Common myeloid progenitor, CD34-positive (primary cell): ENCODE measurements around the gene WDR86.

Experiments used
- CTCF ChIA-PET: fragments of 350-600 bp; sonication (Branson Sonifier 250); formaldehyde crosslinking; loops from one replicate; lab custom pipeline; 2021; ENCODE audit warnings: antibody characterized with exemption; lab: Charles Lee
- POLR2A ChIA-PET: fragments of 350-600 bp; sonication (Branson Sonifier 250); formaldehyde crosslinking; loops from one replicate; lab custom pipeline; 2021; ENCODE audit warnings: antibody characterized with exemption; lab: Charles Lee
- DNase-seq, 3 donors: peaks; one replicate each; pipeline versions ENCODE4 v3.0.0 to v3.0.0-alpha.2; 2013
- H3K27ac ChIP-seq, 2 experiments: 1 replicate in 1 of 2; 2 replicates in 1 of 2; pipeline ENCODE4 v1.7.0; 2013; ENCODE audit warnings: inconsistent platforms in 2 of 2, low read length in 2 of 2, mild to moderate bottlenecking in 2 of 2, low read depth in 1 of 2, moderate library complexity in 1 of 2; ENCODE audit not compliant: severe bottlenecking in 2 of 2, insufficient read depth in 1 of 2, poor library complexity in 1 of 2
- H3K27me3 ChIP-seq, 5 experiments: replicated peaks in 2 of 5; 1 replicate in 3 of 5; 2 replicates in 2 of 5; pipeline versions ENCODE4 v1.6.1 to v1.7.0; 2013; ENCODE audit warnings: low read length in 4 of 5, mild to moderate bottlenecking in 2 of 5, moderate library complexity in 2 of 5, inconsistent platforms in 1 of 5; ENCODE audit not compliant: insufficient read depth in 5 of 5, control insufficient read depth in 4 of 5
- H3K36me3 ChIP-seq, 4 experiments: 1 replicate in 2 of 4; 2 replicates in 2 of 4; pipeline versions ENCODE4 v1.6.1 to v1.7.0; 2013; ENCODE audit warnings: low read length in 3 of 4, control low read depth in 1 of 4, mild to moderate bottlenecking in 1 of 4; ENCODE audit not compliant: control insufficient read depth in 4 of 4, insufficient read depth in 4 of 4
- H3K4me1 ChIP-seq, 4 experiments: 1 replicate in 3 of 4; 2 replicates in 1 of 4; pipeline versions ENCODE4 v1.6.1 to v1.7.1; 2013; ENCODE audit warnings: low read length in 3 of 4, mild to moderate bottlenecking in 3 of 4, control low read depth in 1 of 4, inconsistent platforms in 1 of 4, moderate library complexity in 1 of 4; ENCODE audit not compliant: control insufficient read depth in 4 of 4, insufficient read depth in 4 of 4; ENCODE audit errors: control extremely low read depth in 1 of 4
- H3K4me3 ChIP-seq, 7 experiments: 1 replicate in 4 of 7; 2 replicates in 3 of 7; pipeline versions ENCODE4 v1.5.1 to v1.7.0; 2013; ENCODE audit warnings: mild to moderate bottlenecking in 7 of 7, low read length in 6 of 7, moderate library complexity in 6 of 7, inconsistent platforms in 2 of 7, low read depth in 2 of 7, control low read depth in 1 of 7; ENCODE audit not compliant: insufficient read depth in 4 of 7, control insufficient read depth in 1 of 7; ENCODE audit errors: extremely low read depth in 1 of 7
- H3K9me3 ChIP-seq, 5 experiments: 1 replicate in 4 of 5; 2 replicates in 1 of 5; pipeline versions ENCODE4 v1.6.1 to v1.7.1; 2013; ENCODE audit warnings: low read length in 4 of 5, mild to moderate bottlenecking in 2 of 5, inconsistent platforms in 1 of 5, low read depth in 1 of 5, moderate library complexity in 1 of 5; ENCODE audit not compliant: control insufficient read depth in 4 of 5, insufficient read depth in 2 of 5; ENCODE audit errors: control extremely low read depth in 1 of 5
- WGBS: methylation state at CpG from one replicate; pipeline ENCODE4 v1.1.5; 2013; ENCODE audit not compliant: insufficient coverage; 5-methylcytosine and 5-hydroxymethylcytosine counted together

The WDR86 gene

GRCh38 chr7:151379534-151380198 lies 30.2 kb downstream of the WDR86 start:
- Histone ChIP-seq H3K4me3 (no peak overlapping the region), H3K27me3 (peaks cover 0 to 43% (median 15%) of the 10 kb centered on the region in 5 experiments), H3K4me1 (peaks cover 0 to 21% (median 18%) of the 10 kb centered on the region in 4 experiments), H3K36me3 (peaks cover 5 to 40% (median 28%) of the 10 kb centered on the region in 4 experiments), H3K27ac (no peak overlapping the region), H3K9me3 (peaks cover 0 to 4% (median 1%) of the 10 kb centered on the region in 5 experiments)
- CTCF ChIA-PET = interaction anchor here (2.4 to 3.2 kb wide), 2 partner anchors 12 to 69 kb away, joined by 10 to 17 read pairs; no protein-coding TSS in a partner anchor
- POLR2A ChIA-PET = no interaction called here
- no peak for DNase-seq
- 96% methylated on average over 24 of the region's 25 CpGs for WGBS

DNA sequence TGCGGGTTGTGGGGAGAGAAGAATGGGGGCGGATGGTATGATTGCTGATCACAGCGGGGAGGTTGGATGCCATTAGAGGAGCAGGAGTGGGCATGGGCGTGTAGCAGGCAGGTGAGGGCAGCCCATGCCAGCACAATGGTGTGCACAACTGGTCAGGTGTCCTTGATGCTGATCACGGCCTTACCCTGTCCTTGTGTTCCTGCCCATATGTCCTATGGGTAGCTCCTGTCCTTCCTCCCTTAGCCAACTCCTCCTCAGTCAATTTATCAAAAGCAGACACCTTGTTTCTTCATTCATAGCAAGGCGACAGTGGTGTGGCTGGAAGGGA lies 30.7 kb downstream of the WDR86 start:
- POLR2A ChIA-PET = no interaction called here
- WGBS = 88% methylated on average over 5 of the region's 6 CpGs
- H3K27ac ChIP-seq = no peak overlapping the region
- CTCF ChIA-PET = interaction anchor here (2.4 to 3.2 kb wide), 2 partner anchors 11 to 69 kb away, joined by 10 to 17 read pairs; no protein-coding TSS in a partner anchor
- H3K9me3 ChIP-seq = peaks cover 0 to 2% (median 0%) of the 10 kb centered on the region in 5 experiments
- peaks cover 5 to 45% (median 33%) of the 10 kb centered on the region in 4 experiments for H3K36me3 ChIP-seq
- H3K27me3 ChIP-seq = peaks cover 0 to 38% (median 13%) of the 10 kb centered on the region in 5 experiments
- no peak for DNase-seq
- no peak overlapping the region for H3K4me3 ChIP-seq
- peaks cover 0 to 21% (median 18%) of the 10 kb centered on the region in 4 experiments for H3K4me1 ChIP-seq

GRCh38 chr7:151378496-151379192 lies 31.2 kb downstream of the WDR86 start:
- H3K9me3 ChIP-seq = no peaks in the 10 kb centered on the region
- no peak overlapping the region for H3K4me3 ChIP-seq
- H3K27ac ChIP-seq = no peak overlapping the region
- ChIA-PET POLR2A (no interaction called here), CTCF (interaction anchor here (0.7 to 17.1 kb wide), 5 partner anchors 10 to 70 kb away, joined by 3 to 280 read pairs (median 10); partner anchors contain the start of gene CRYGN)
- peaks cover 0 to 21% (median 18%) of the 10 kb centered on the region in 4 experiments for H3K4me1 ChIP-seq
- peaks cover 0 to 33% (median 10%) of the 10 kb centered on the region in 5 experiments for H3K27me3 ChIP-seq
- H3K36me3 ChIP-seq = peaks cover 7 to 50% (median 38%) of the 10 kb centered on the region in 4 experiments
- 92% methylated on average over 17 of the region's 17 CpGs for WGBS
- no peak for DNase-seq

DNA sequence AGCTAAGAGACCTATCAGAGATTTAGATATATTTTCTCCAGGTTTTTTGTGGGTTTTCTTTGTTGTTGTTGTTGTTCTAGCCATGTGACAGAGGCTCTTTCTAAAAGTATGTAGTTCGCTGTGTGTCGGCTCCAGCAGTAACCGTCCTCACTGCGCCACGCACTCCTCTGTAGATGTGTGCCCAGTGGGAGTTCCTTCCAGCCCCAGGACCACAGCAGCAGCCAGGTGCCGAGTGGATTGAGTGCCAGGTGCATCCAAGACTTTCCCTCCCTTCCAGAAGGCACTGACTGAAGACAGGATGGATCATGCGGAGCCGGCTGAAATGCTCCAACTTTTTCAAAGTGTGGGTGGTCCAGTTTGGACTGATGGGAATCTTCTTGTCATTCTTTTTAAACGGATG lies 31.8 kb downstream of the WDR86 start:
- ChIA-PET CTCF (interaction anchor here (0.7 to 17.1 kb wide), 4 partner anchors 9 to 69 kb away, joined by 3 to 280 read pairs (median 4); partner anchors contain the start of gene CRYGN), POLR2A (no interaction called here)
- DNase-seq = no peak
- 99% methylated on average over 7 of the region's 9 CpGs for WGBS
- peaks cover 0 to 27% (median 6%) of the 10 kb centered on the region in 5 experiments for H3K27me3 ChIP-seq
- H3K9me3 ChIP-seq = no peaks in the 10 kb centered on the region
- no peak overlapping the region for H3K4me3 ChIP-seq
- H3K27ac ChIP-seq = no peak overlapping the region
- peaks cover 8 to 55% (median 42%) of the 10 kb centered on the region in 4 experiments for H3K36me3 ChIP-seq
- H3K4me1 ChIP-seq = peaks cover 0 to 21% (median 18%) of the 10 kb centered on the region in 4 experiments

DNA sequence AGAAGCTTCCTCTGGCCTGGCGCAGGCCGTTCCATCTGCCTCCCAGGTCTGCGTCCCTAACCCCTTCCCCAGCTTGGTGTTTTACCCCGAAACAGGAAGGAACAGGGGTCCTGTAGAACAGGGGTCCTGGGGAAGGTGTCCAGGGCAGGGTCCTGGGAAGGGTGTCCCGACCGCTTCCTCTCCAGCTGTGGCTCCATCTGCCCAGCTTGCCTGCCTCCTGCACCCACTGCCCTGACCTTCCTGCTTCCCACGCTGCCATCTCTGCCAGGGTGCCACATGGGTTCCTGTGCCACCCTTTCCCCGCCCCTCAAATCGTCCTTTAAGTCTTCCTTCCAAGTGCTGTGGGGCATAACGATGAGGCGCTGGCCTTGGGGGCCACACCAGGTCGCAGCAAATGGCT lies 32.4 kb downstream of the WDR86 start:
- ChIA-PET POLR2A (no interaction called here), CTCF (interaction anchor here (1.0 to 17.1 kb wide), 4 partner anchors 9 to 70 kb away, joined by 3 to 280 read pairs (median 4); partner anchors contain the start of gene CRYGN)
- WGBS = 99% methylated on average over 8 of the region's 12 CpGs
- Histone ChIP-seq H3K36me3 (peaks cover 8 to 61% (median 45%) of the 10 kb centered on the region in 4 experiments), H3K4me3 (no peak overlapping the region), H3K9me3 (no peaks in the 10 kb centered on the region), H3K4me1 (peaks cover 0 to 18% (median 18%) of the 10 kb centered on the region in 4 experiments), H3K27ac (no peak overlapping the region), H3K27me3 (peaks cover 0 to 21% (median 2%) of the 10 kb centered on the region in 5 experiments)
- DNase-seq = no peak

DNA sequence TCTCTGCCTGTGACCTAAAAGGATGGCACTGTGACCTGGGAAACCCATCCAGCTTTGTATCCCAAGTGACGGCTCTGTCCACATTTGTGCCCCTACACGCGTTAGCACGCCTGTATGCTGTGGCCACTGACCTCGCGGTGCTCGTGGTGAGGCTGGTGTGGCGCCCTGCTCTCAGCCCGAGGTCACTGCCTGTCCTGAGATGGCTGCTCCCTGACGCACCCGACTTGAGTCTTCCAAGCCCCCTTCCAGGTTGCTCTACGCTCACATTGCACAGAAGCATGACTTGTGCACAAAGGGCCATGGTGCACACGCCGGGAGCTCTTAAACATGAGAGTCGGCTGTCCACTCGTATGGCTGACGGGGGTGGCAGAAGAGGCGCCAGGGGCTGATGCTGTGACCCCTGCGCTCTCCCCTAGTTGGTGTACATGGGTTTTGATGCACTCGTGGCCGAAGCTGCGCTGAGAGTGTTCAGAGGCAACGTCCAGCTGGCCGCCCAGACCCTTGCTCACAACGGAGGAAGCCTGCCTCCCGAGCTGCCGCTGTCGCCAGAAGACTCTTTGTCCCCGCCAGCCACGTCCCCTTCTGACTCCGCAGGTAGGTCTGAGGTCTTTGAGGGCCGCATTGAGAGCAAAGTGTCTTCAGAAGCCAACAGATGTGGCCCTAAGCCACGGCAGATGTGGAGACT lies 33.5 kb downstream of the WDR86 start:
- CTCF ChIA-PET = interaction anchor here (0.7 to 17.1 kb wide), 6 partner anchors 8 to 71 kb away, joined by 3 to 280 read pairs (median 3); partner anchors contain the start of gene CRYGN

More for the DNA sequence above, 33.5 kb downstream of the WDR86 start:
- WGBS = over 99% methylated on average over 31 of the region's 33 CpGs
- Histone ChIP-seq H3K27ac (no peak overlapping the region), H3K36me3 (peaks cover 8 to 64% (median 48%) of the 10 kb centered on the region in 4 experiments), H3K4me3 (no peak overlapping the region), H3K27me3 (peaks cover 0 to 11% (median 0%) of the 10 kb centered on the region in 5 experiments), H3K4me1 (peaks cover 0 to 8% (median 8%) of the 10 kb centered on the region in 4 experiments), H3K9me3 (no peaks in the 10 kb centered on the region)
- DNase-seq = no peak
- POLR2A ChIA-PET = no interaction called here
